GM23338 (cell line): ENCODE results near the gene CACNB2. TPM values are rescaled to one million over a fixed set of nuclear protein-coding genes. Genes with fewer than 3 reads are reported as not detected.

Source experiments
- ATAC-seq: fragments of 200-7000 bp; cut with Tn5 transposase; 3 replicates; pipeline ENCODE4 v1.9.1; 2020
- DNase-seq: peaks from one replicate; pipeline ENCODE4 v3.0.0-alpha.2; 2015; ENCODE audit warnings: low spot score
- H2AFZ ChIP-seq: fragments of 200-600 bp; sonication (generic); 2 replicates; pipeline ENCODE4 v1.8.0; 2016; ENCODE audit warnings: antibody characterized with exemption, mild to moderate bottlenecking, moderate library complexity
- H3F3A ChIP-seq: fragments of 200-600 bp; sonication (generic); replicated peaks from 2 replicates; pipeline ENCODE4 v1.8.0; 2017; ENCODE audit warnings: antibody characterized with exemption, mixed run types, low read depth
- H3K27ac ChIP-seq: fragments of 200-600 bp; sonication (generic); 2 replicates; pipeline ENCODE4 v1.6.1; 2016; ENCODE audit warnings: low read depth
- H3K27me3 ChIP-seq: fragments of 200-600 bp; sonication (generic); 2 replicates; pipeline ENCODE4 v1.8.0; 2016; ENCODE audit warnings: mild to moderate bottlenecking, mixed run types, moderate library complexity; ENCODE audit not compliant: insufficient read depth
- H3K36me3 ChIP-seq: fragments of 200-600 bp; sonication (generic); 2 replicates; pipeline ENCODE4 v1.8.0; 2016; ENCODE audit warnings: mild to moderate bottlenecking; ENCODE audit not compliant: insufficient read depth
- H3K4me1 ChIP-seq: fragments of 200-600 bp; sonication (generic); 2 replicates; pipeline ENCODE4 v1.8.0; 2016; ENCODE audit warnings: mild to moderate bottlenecking, moderate library complexity; ENCODE audit not compliant: insufficient read depth
- H3K4me2 ChIP-seq: fragments of 200-600 bp; sonication (generic); 2 replicates; pipeline ENCODE4 v1.7.1; 2017; ENCODE audit warnings: mixed run types
- H3K4me3 ChIP-seq: fragments of 200-600 bp; sonication (generic); 2 replicates; pipeline ENCODE4 v1.6.1; 2016; ENCODE audit warnings: mixed run types
- H3K79me2 ChIP-seq: fragments of 200-600 bp; sonication (generic); replicated peaks from 2 replicates; pipeline ENCODE4 v1.8.0; 2017; ENCODE audit warnings: mild to moderate bottlenecking; ENCODE audit not compliant: insufficient read depth
- H3K9me2 ChIP-seq: fragments of 200-600 bp; sonication (generic); 2 replicates; pipeline ENCODE4 v1.8.0; 2017; ENCODE audit not compliant: insufficient read depth
- H4K20me1 ChIP-seq: fragments of 200-600 bp; sonication (generic); replicated peaks from 2 replicates; pipeline ENCODE4 v1.8.0; 2017; ENCODE audit warnings: mild to moderate bottlenecking; ENCODE audit not compliant: insufficient read depth
- H3K27ac Mint-ChIP-seq: 2 replicates; pipeline ENCODE4 v1.8.0; 2020; ENCODE audit warnings: inconsistent platforms, mild to moderate bottlenecking, moderate library complexity, mixed read lengths
- H3K27me3 Mint-ChIP-seq: 3 replicates; pipeline ENCODE4 v1.8.0; 2022; ENCODE audit warnings: low read depth, mild to moderate bottlenecking, moderate library complexity, mixed read lengths, inconsistent platforms; ENCODE audit not compliant: insufficient read depth, poor library complexity
- H3K36me3 Mint-ChIP-seq: 3 replicates; pipeline ENCODE4 v1.8.0; 2021; ENCODE audit warnings: low read depth, mild to moderate bottlenecking, inconsistent platforms, moderate library complexity, mixed read lengths
- H3K4me1 Mint-ChIP-seq: 3 replicates; pipeline ENCODE4 v1.8.0; 2020; ENCODE audit warnings: mild to moderate bottlenecking, inconsistent platforms, mixed read lengths
- H3K4me3 Mint-ChIP-seq: 3 replicates; pipeline ENCODE4 v1.8.0; 2021; ENCODE audit warnings: moderate library complexity, mild to moderate bottlenecking, inconsistent platforms, mixed read lengths
- H3K9me3 Mint-ChIP-seq: 3 replicates; pipeline ENCODE4 v1.8.0; 2020; ENCODE audit warnings: moderate library complexity, mild to moderate bottlenecking, inconsistent platforms, mixed read lengths
- CREB1 ChIP-seq: fragments of 250-450 bp; sonication (Bioruptor Pico); IDR thresholded peaks from 2 replicates; pipeline ENCODE4 v1.5.0; 2020; ENCODE audit warnings: low read depth, mild to moderate bottlenecking, moderate library complexity
- EZH2 ChIP-seq: fragments of 200-600 bp; sonication (generic); IDR thresholded peaks from one replicate; pipeline ENCODE4 v1.8.0; 2017; ENCODE audit warnings: antibody characterized with exemption, mild to moderate bottlenecking, low read depth; ENCODE audit not compliant: unreplicated experiment
- EZH2phosphoT487 ChIP-seq: fragments of 200-600 bp; sonication (generic); IDR thresholded peaks from one replicate; pipeline ENCODE4 v1.8.1; 2018; ENCODE audit warnings: antibody characterized with exemption; ENCODE audit not compliant: unreplicated experiment
- JUNB ChIP-seq: IDR thresholded peaks from one replicate; pipeline ENCODE4 v1.6.1; 2016; ENCODE audit warnings: antibody characterized with exemption; ENCODE audit not compliant: unreplicated experiment
- NANOG ChIP-seq: IDR thresholded peaks from 2 replicates; pipeline ENCODE4 v1.6.1; 2016; ENCODE audit warnings: antibody characterized with exemption, borderline replicate concordance
- POLR2AphosphoS5 ChIP-seq: IDR thresholded peaks from 2 replicates; pipeline ENCODE4 v1.6.1; 2016; ENCODE audit warnings: antibody characterized with exemption, low read depth
- STAT1 ChIP-seq: IDR thresholded peaks from one replicate; pipeline ENCODE4 v1.6.1; 2016; ENCODE audit warnings: antibody characterized with exemption; ENCODE audit not compliant: unreplicated experiment
- ZNF114 ChIP-seq: fragments of 250-450 bp; sonication (Bioruptor Pico); IDR thresholded peaks from 2 replicates; pipeline ENCODE4 v1.5.0; 2020; ENCODE audit warnings: mild to moderate bottlenecking, moderate library complexity
- ZNF331 ChIP-seq: fragments of 250-450 bp; sonication (Bioruptor Pico); IDR thresholded peaks from 2 replicates; pipeline ENCODE4 v1.5.0; 2020; ENCODE audit warnings: low read depth, mild to moderate bottlenecking, moderate library complexity
- polyA plus RNA-seq: library from polyadenylated mRNA; unstranded; fragments of >200 nt; fragmentation: Nextera tagmentation; extraction: Ambion mirVana; gene quantifications from 2 replicates; pipeline ENCODE4 v1.2.1, GENCODE V29; 2016
- total RNA-seq: library from RNA; depleted of rRNA; stranded (reverse); fragments of >200 nt; shearing (Covaris generic); gene quantifications from 2 replicates; pipeline ENCODE4 v1.2.3, GENCODE V29; 2014
- TF ChIP-seq, protein P1 (sequence below): fragments of 250-450 bp; sonication (Bioruptor Pico); IDR thresholded peaks from 2 replicates; pipeline ENCODE4 v1.5.0; 2020; ENCODE audit warnings: mild to moderate bottlenecking, moderate library complexity
- TF ChIP-seq, protein P2 (sequence below): IDR thresholded peaks from 2 replicates; pipeline ENCODE4 v1.6.1; 2016; ENCODE audit warnings: antibody characterized with exemption
- TF ChIP-seq, protein P3 (sequence below): IDR thresholded peaks from one replicate; pipeline ENCODE4 v1.6.1; 2018; ENCODE audit warnings: antibody characterized with exemption; ENCODE audit not compliant: unreplicated experiment
- TF ChIP-seq, protein P4 (sequence below), 2 experiments: fragments of 200-600 bp in 1 of 2; sonication (generic) in 1 of 2; conservative IDR thresholded peaks; 2 replicates each; pipeline versions ENCODE4 v1.5.1 to v1.6.1; 2016 to 2017; ENCODE audit warnings: antibody characterized with exemption in 2 of 2, low read depth in 2 of 2, mild to moderate bottlenecking in 2 of 2, moderate library complexity in 1 of 2

The CACNB2 gene
- total and polyA plus RNA-seq, 2 experiments from 2014 or later: 5.0 to 5.9 TPM

DNA sequence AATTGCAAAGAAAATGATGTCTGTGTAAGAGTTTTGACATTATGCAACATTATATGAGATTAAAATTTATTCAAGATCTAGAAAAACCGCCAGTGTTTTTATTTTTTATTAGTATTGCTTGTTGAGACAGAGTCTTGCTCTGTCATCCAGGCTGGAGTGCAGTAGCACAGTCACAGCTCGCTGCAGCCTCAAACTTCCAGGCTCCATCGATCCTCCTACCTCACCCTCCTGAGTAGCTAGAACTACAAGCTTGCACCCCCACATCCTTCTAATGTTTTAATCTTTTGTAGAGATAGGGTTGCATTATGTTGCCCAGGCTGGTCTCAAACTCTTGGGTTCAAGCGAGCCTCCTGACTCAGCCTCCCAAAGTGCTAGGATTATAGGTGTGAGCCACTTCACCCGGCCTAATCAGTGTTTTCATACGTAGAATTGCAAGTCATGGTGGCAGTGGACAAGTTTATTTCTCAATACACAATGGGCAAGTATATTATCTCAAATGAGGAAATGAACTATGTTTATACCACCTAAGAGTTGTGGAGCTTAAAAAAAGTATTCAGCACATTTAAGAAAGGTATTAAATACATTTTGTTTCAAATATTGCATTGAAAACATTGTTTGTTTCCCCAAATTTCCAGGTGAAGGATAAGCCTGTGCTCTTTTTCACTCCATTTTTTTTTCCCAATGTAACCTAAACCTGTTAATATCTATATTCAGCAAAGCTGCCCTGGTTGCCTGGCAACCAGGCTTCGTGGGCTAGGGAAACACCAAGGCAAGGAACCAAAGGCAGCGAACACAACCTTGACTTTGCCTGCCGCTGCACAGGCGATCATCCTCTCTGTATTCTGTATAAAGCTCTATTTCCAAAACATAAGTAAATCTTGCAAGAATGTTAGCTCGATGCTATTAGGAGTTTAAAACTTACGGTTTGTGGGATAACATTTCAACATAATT, 163.9 kb downstream of the CACNB2 start:
- no peak overlapping the region for H3K27ac Mint-ChIP-seq
- no peak for ATAC-seq
- Histone ChIP-seq H3K27ac (no peak overlapping the region), H3K27me3 (no peaks in the 10 kb centered on the region), H2AFZ (no peak overlapping the region), H3K79me2 (no peaks in the 10 kb centered on the region), H3K4me2 (no peak overlapping the region), H3K9me2 (no peaks in the 10 kb centered on the region), H4K20me1 (no peaks in the 10 kb centered on the region), H3F3A (no peaks in the 10 kb centered on the region), H3K4me1 (no peaks in the 10 kb centered on the region), H3K36me3 (no peaks in the 10 kb centered on the region), H3K4me3 (no peak overlapping the region)
- no peak for DNase-seq
- no peak overlapping the region for H3K4me3 Mint-ChIP-seq
- peaks cover 5% of the 10 kb centered on the region; the same call in 1 of the 3 replicates for H3K4me1 Mint-ChIP-seq
- no peaks in the 10 kb centered on the region for H3K36me3 Mint-ChIP-seq
- peaks cover 4% of the 10 kb centered on the region for H3K27me3 Mint-ChIP-seq
- no peak for TF ChIP-seq NANOG
- TF ChIP-seq, protein P1, sequence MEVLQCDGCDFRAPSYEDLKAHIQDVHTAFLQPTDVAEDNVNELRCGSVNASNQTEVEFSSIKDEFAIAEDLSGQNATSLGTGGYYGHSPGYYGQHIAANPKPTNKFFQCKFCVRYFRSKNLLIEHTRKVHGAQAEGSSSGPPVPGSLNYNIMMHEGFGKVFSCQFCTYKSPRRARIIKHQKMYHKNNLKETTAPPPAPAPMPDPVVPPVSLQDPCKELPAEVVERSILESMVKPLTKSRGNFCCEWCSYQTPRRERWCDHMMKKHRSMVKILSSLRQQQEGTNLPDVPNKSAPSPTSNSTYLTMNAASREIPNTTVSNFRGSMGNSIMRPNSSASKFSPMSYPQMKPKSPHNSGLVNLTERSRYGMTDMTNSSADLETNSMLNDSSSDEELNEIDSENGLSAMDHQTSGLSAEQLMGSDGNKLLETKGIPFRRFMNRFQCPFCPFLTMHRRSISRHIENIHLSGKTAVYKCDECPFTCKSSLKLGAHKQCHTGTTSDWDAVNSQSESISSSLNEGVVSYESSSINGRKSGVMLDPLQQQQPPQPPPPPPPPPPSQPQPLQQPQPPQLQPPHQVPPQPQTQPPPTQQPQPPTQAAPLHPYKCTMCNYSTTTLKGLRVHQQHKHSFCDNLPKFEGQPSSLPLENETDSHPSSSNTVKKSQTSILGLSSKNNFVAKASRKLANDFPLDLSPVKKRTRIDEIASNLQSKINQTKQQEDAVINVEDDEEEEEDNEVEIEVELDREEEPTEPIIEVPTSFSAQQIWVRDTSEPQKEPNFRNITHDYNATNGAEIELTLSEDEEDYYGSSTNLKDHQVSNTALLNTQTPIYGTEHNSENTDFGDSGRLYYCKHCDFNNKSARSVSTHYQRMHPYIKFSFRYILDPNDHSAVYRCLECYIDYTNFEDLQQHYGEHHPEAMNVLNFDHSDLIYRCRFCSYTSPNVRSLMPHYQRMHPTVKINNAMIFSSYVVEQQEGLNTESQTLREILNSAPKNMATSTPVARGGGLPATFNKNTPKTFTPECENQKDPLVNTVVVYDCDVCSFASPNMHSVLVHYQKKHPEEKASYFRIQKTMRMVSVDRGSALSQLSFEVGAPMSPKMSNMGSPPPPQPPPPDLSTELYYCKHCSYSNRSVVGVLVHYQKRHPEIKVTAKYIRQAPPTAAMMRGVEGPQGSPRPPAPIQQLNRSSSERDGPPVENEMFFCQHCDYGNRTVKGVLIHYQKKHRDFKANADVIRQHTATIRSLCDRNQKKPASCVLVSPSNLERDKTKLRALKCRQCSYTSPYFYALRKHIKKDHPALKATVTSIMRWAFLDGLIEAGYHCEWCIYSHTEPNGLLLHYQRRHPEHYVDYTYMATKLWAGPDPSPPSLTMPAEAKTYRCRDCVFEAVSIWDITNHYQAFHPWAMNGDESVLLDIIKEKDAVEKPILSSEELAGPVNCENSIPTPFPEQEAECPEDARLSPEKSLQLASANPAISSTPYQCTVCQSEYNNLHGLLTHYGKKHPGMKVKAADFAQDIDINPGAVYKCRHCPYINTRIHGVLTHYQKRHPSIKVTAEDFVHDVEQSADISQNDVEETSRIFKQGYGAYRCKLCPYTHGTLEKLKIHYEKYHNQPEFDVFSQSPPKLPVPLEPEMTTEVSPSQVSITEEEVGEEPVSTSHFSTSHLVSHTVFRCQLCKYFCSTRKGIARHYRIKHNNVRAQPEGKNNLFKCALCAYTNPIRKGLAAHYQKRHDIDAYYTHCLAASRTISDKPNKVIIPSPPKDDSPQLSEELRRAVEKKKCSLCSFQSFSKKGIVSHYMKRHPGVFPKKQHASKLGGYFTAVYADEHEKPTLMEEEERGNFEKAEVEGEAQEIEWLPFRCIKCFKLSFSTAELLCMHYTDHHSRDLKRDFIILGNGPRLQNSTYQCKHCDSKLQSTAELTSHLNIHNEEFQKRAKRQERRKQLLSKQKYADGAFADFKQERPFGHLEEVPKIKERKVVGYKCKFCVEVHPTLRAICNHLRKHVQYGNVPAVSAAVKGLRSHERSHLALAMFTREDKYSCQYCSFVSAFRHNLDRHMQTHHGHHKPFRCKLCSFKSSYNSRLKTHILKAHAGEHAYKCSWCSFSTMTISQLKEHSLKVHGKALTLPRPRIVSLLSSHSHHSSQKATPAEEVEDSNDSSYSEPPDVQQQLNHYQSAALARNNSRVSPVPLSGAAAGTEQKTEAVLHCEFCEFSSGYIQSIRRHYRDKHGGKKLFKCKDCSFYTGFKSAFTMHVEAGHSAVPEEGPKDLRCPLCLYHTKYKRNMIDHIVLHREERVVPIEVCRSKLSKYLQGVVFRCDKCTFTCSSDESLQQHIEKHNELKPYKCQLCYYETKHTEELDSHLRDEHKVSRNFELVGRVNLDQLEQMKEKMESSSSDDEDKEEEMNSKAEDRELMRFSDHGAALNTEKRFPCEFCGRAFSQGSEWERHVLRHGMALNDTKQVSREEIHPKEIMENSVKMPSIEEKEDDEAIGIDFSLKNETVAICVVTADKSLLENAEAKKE (CRISPR knock-in tag): no peak
- no peak for TF ChIP-seq JUNB
- TF ChIP-seq, protein P2, sequence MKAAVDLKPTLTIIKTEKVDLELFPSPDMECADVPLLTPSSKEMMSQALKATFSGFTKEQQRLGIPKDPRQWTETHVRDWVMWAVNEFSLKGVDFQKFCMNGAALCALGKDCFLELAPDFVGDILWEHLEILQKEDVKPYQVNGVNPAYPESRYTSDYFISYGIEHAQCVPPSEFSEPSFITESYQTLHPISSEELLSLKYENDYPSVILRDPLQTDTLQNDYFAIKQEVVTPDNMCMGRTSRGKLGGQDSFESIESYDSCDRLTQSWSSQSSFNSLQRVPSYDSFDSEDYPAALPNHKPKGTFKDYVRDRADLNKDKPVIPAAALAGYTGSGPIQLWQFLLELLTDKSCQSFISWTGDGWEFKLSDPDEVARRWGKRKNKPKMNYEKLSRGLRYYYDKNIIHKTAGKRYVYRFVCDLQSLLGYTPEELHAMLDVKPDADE: no peak
- TF ChIP-seq STAT1: no peak
- TF ChIP-seq, protein P3, sequence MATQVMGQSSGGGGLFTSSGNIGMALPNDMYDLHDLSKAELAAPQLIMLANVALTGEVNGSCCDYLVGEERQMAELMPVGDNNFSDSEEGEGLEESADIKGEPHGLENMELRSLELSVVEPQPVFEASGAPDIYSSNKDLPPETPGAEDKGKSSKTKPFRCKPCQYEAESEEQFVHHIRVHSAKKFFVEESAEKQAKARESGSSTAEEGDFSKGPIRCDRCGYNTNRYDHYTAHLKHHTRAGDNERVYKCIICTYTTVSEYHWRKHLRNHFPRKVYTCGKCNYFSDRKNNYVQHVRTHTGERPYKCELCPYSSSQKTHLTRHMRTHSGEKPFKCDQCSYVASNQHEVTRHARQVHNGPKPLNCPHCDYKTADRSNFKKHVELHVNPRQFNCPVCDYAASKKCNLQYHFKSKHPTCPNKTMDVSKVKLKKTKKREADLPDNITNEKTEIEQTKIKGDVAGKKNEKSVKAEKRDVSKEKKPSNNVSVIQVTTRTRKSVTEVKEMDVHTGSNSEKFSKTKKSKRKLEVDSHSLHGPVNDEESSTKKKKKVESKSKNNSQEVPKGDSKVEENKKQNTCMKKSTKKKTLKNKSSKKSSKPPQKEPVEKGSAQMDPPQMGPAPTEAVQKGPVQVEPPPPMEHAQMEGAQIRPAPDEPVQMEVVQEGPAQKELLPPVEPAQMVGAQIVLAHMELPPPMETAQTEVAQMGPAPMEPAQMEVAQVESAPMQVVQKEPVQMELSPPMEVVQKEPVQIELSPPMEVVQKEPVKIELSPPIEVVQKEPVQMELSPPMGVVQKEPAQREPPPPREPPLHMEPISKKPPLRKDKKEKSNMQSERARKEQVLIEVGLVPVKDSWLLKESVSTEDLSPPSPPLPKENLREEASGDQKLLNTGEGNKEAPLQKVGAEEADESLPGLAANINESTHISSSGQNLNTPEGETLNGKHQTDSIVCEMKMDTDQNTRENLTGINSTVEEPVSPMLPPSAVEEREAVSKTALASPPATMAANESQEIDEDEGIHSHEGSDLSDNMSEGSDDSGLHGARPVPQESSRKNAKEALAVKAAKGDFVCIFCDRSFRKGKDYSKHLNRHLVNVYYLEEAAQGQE: no peak
- no peak for TF ChIP-seq POLR2AphosphoS5
- TF ChIP-seq EZH2: no peak
- no peak for TF ChIP-seq CREB1 (CRISPR knock-in tag)
- no peak for TF ChIP-seq ZNF114
- no peak for TF ChIP-seq EZH2phosphoT487
- TF ChIP-seq ZNF331 (CRISPR knock-in tag): no peak
- TF ChIP-seq, protein P4, sequence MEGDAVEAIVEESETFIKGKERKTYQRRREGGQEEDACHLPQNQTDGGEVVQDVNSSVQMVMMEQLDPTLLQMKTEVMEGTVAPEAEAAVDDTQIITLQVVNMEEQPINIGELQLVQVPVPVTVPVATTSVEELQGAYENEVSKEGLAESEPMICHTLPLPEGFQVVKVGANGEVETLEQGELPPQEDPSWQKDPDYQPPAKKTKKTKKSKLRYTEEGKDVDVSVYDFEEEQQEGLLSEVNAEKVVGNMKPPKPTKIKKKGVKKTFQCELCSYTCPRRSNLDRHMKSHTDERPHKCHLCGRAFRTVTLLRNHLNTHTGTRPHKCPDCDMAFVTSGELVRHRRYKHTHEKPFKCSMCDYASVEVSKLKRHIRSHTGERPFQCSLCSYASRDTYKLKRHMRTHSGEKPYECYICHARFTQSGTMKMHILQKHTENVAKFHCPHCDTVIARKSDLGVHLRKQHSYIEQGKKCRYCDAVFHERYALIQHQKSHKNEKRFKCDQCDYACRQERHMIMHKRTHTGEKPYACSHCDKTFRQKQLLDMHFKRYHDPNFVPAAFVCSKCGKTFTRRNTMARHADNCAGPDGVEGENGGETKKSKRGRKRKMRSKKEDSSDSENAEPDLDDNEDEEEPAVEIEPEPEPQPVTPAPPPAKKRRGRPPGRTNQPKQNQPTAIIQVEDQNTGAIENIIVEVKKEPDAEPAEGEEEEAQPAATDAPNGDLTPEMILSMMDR (conservative IDR thresholded peaks at IDR 0.05; ENCODE audit: low read depth in 2 of 2): no peak
- no peaks in the 10 kb centered on the region for H3K9me3 Mint-ChIP-seq
